HG03565 (cell line): Measurements from ENCODE around the gene KCNMB4.

Experiments used
- ATAC-seq: cut with Tn5 transposase; IDR thresholded peaks from one replicate; pipeline ENCODE4 v1.9.1; 2021; ENCODE audit warnings: mild to moderate bottlenecking, moderate library complexity; ENCODE audit not compliant: unreplicated experiment

The KCNMB4 gene

GRCh38 chr12:70365648-70366518 lies at the start of gene KCNMB4:
TSS of gene KCNMB4 (plus strand) at chr12:70366290. CDS start at chr12:70366735, 445 bp downstream.
- ATAC-seq, result peak; percentile 59

GRCh38 chr12:70317781-70318180 lies 48.3 kb upstream of the KCNMB4 start:
- ATAC-seq, result peak; percentile 93

- ATAC-seq, result no peak
Measured at GRCh38 chr12:70319605-70320004, 46.5 kb upstream of the KCNMB4 start.

GRCh38 chr12:70321191-70321590 lies 44.9 kb upstream of the KCNMB4 start:
- ATAC-seq, result no peak

GRCh38 chr12:70327541-70327940 lies 38.5 kb upstream of the KCNMB4 start:
- ATAC-seq, result no peak

- no peak for ATAC-seq
Measured at GRCh38 chr12:70329728-70330127, 36.4 kb upstream of the KCNMB4 start.

GRCh38 chr12:70330158-70330557 lies 35.9 kb upstream of the KCNMB4 start:
- no peak for ATAC-seq

- no peak for ATAC-seq
Measured at GRCh38 chr12:70332236-70332635, 33.9 kb upstream of the KCNMB4 start.

GRCh38 chr12:70334742-70335141 lies 31.3 kb upstream of the KCNMB4 start:
- no peak for ATAC-seq

GRCh38 chr12:70338531-70338930 lies 27.6 kb upstream of the KCNMB4 start:
- ATAC-seq, result no peak

GRCh38 chr12:70351076-70351475 lies 15.0 kb upstream of the KCNMB4 start:
- ATAC-seq, result no peak

- no peak for ATAC-seq
Measured at GRCh38 chr12:70353780-70354660, 12.1 kb upstream of the KCNMB4 start.

- ATAC-seq, result no peak
Measured at GRCh38 chr12:70354787-70355186, 11.3 kb upstream of the KCNMB4 start.

- no peak for ATAC-seq
Measured at GRCh38 chr12:70355972-70356371, 10.1 kb upstream of the KCNMB4 start.

- no peak for ATAC-seq
Measured at GRCh38 chr12:70359458-70360197, 6.5 kb upstream of the KCNMB4 start.

- ATAC-seq, result no peak
Measured at GRCh38 chr12:70360218-70360617, 5.9 kb upstream of the KCNMB4 start.

GRCh38 chr12:70364695-70365397 lies 1.2 kb upstream of the KCNMB4 start:
- no peak for ATAC-seq

GRCh38 chr12:70365398-70365647 lies 767 bp upstream of the KCNMB4 start:
- ATAC-seq, result no peak

- peak; percentile 37 for ATAC-seq
Measured at GRCh38 chr12:70366581-70367257, 629 bp downstream of the KCNMB4 start.
